CD4-positive, CD25-positive, alpha-beta regulatory T cell (primary cell): ENCODE data around the gene DNAH10. TPM values are rescaled to one million over a fixed set of nuclear protein-coding genes. Genes with fewer than 3 reads are reported as not detected.

ENCODE experiments used
- ATAC-seq, 2 donors: fragments of 150-1000 bp; cut with Tn5 transposase; one replicate each; pipeline ENCODE4 v1.10.0; 2021; ENCODE audit warnings: low read depth in 2 of 2, moderate number of reproducible peaks in 2 of 2, moderate library complexity in 1 of 2
- DNase-seq, 3 donors: peaks; one replicate each; pipeline versions ENCODE4 v3.0.0 to v3.0.0-alpha.2; 2012 to 2022; ENCODE audit warnings: mixed read lengths in 1 of 3
- H3K27ac ChIP-seq: one replicate; pipeline ENCODE4 v1.7.0; 2013; ENCODE audit warnings: mild to moderate bottlenecking, low read length; ENCODE audit not compliant: insufficient read depth, poor library complexity, severe bottlenecking
- H3K27me3 ChIP-seq: one replicate; pipeline ENCODE4 v1.7.0; 2013; ENCODE audit warnings: low read length; ENCODE audit not compliant: control insufficient read depth, insufficient read depth
- H3K36me3 ChIP-seq: one replicate; pipeline ENCODE4 v1.7.0; 2013; ENCODE audit warnings: mild to moderate bottlenecking, low read length, moderate library complexity; ENCODE audit not compliant: control insufficient read depth, insufficient read depth
- H3K4me1 ChIP-seq: 2 replicates; pipeline ENCODE4 v1.7.0; 2013; ENCODE audit warnings: mild to moderate bottlenecking, low read length; ENCODE audit not compliant: insufficient read depth, control insufficient read depth, poor library complexity, severe bottlenecking
- H3K4me3 ChIP-seq: one replicate; pipeline ENCODE4 v1.7.0; 2013; ENCODE audit warnings: low read depth, mild to moderate bottlenecking, low read length, moderate library complexity
- H3K9me3 ChIP-seq, 2 experiments: 1 replicate in 1 of 2; 2 replicates in 1 of 2; pipeline ENCODE4 v1.7.0; 2013; ENCODE audit warnings: low read length in 2 of 2, mild to moderate bottlenecking in 1 of 2, moderate library complexity in 1 of 2; ENCODE audit not compliant: control insufficient read depth in 2 of 2
- H3K27ac Mint-ChIP-seq, 3 donors: one replicate each; pipeline ENCODE4 v1.8.0; 2020 to 2022; ENCODE audit warnings: mild to moderate bottlenecking in 3 of 3, mixed read lengths in 3 of 3, moderate library complexity in 2 of 3
- H3K27me3 Mint-ChIP-seq: one replicate; pipeline ENCODE4 v1.8.0; 2022; ENCODE audit warnings: mild to moderate bottlenecking, mixed read lengths
- H3K36me3 Mint-ChIP-seq: one replicate; pipeline ENCODE4 v1.8.0; 2020; ENCODE audit warnings: mixed read lengths
- H3K4me1 Mint-ChIP-seq, 4 donors: one replicate each; pipeline ENCODE4 v1.8.0; 2020 to 2022; ENCODE audit warnings: mixed read lengths in 4 of 4, mild to moderate bottlenecking in 1 of 4
- H3K4me3 Mint-ChIP-seq, 4 donors: one replicate each; pipeline ENCODE4 v1.8.0; 2020 to 2022; ENCODE audit warnings: mild to moderate bottlenecking in 4 of 4, mixed read lengths in 4 of 4, moderate library complexity in 3 of 4
- H3K9me3 Mint-ChIP-seq, 7 donors: one replicate each; pipeline ENCODE4 v1.8.0; 2020 to 2022; ENCODE audit warnings: mixed read lengths in 7 of 7, mild to moderate bottlenecking in 3 of 7, moderate library complexity in 2 of 7
- polyA plus RNA-seq, 4 donors: library from polyadenylated mRNA; unstranded; fragments of 300-500 nt; fragmentation: Illumina TruSeq; gene quantifications; one replicate each; pipeline ENCODE4 v1.2.3, GENCODE V29; 2021
- total RNA-seq: library from RNA; stranded (reverse); gene quantifications from one replicate; pipeline ENCODE4 v1.2.3, GENCODE V29; 2022

Gene DNAH10
- total and polyA plus RNA-seq, 5 donors from 2014 or later: 0.02 to 0.07 TPM; not detected in 3

GRCh38 chr12:123816896-123817537, 54.9 kb downstream of the DNAH10 start:
- no peaks in the 10 kb centered on the region for H3K4me1 ChIP-seq
- Mint-ChIP-seq H3K36me3 (no peaks in the 10 kb centered on the region), H3K27ac (no peak overlapping the region), H3K27me3 (peaks cover 30% of the 10 kb centered on the region), H3K4me3 (no peak overlapping the region), H3K9me3 (peaks cover 0 to 11% (median 4%) of the 10 kb centered on the region in 7 donors), H3K4me1 (no peaks in the 10 kb centered on the region)
- DNase-seq (no peak), ATAC-seq (no peak)
- H3K27ac ChIP-seq: no peak overlapping the region
- H3K4me3 ChIP-seq: no peak overlapping the region
- no peaks in the 10 kb centered on the region for H3K36me3 ChIP-seq
- peaks cover 0 to 9% of the 10 kb centered on the region in 2 experiments for H3K9me3 ChIP-seq
- no peaks in the 10 kb centered on the region for H3K27me3 ChIP-seq

- peaks cover 3% of the 10 kb centered on the region for H3K27me3 ChIP-seq
- H3K27ac ChIP-seq: no peak overlapping the region
- no peak overlapping the region for H3K4me3 ChIP-seq
- Mint-ChIP-seq H3K27me3 (peaks cover 26% of the 10 kb centered on the region), H3K4me3 (no peak overlapping the region), H3K9me3 (peaks cover 0 to 5% (median 0%) of the 10 kb centered on the region in 7 donors), H3K36me3 (no peaks in the 10 kb centered on the region), H3K27ac (no peak overlapping the region), H3K4me1 (no peaks in the 10 kb centered on the region)
- H3K4me1 ChIP-seq: no peaks in the 10 kb centered on the region
- ATAC-seq (no peak), DNase-seq (no peak)
- no peaks in the 10 kb centered on the region for H3K9me3 ChIP-seq
- H3K36me3 ChIP-seq: no peaks in the 10 kb centered on the region
Observed at GRCh38 chr12:123822804-123823203, 60.7 kb downstream of the DNAH10 start.

GRCh38 chr12:123828120-123828519, 66.0 kb downstream of the DNAH10 start:
- Mint-ChIP-seq H3K27ac (no peak overlapping the region), H3K36me3 (no peaks in the 10 kb centered on the region)

GRCh38 chr12:123828854-123829547, 66.9 kb downstream of the DNAH10 start:
- H3K4me1 Mint-ChIP-seq: no peaks in the 10 kb centered on the region
- Histone ChIP-seq H3K4me3 (no peak overlapping the region), H3K9me3 (no peaks in the 10 kb centered on the region), H3K36me3 (no peaks in the 10 kb centered on the region), H3K4me1 (no peaks in the 10 kb centered on the region), H3K27ac (no peak overlapping the region), H3K27me3 (peaks cover 3% of the 10 kb centered on the region)
- H3K4me3 Mint-ChIP-seq: no peak overlapping the region
- no peak for ATAC-seq
- no peak overlapping the region for H3K27ac Mint-ChIP-seq
- no peaks in the 10 kb centered on the region for H3K36me3 Mint-ChIP-seq
- DNase-seq: no peak
- peaks cover 13% of the 10 kb centered on the region for H3K27me3 Mint-ChIP-seq
- peaks cover 0 to 2% (median 0%) of the 10 kb centered on the region in 7 donors for H3K9me3 Mint-ChIP-seq

More at GRCh38 chr12:123828120-123828519, 66.0 kb downstream of the DNAH10 start:
- no peak for ATAC-seq
- Histone ChIP-seq H3K36me3 (no peaks in the 10 kb centered on the region), H3K27me3 (peaks cover 3% of the 10 kb centered on the region), H3K9me3 (no peaks in the 10 kb centered on the region), H3K27ac (no peak overlapping the region), H3K4me1 (no peaks in the 10 kb centered on the region), H3K4me3 (no peak overlapping the region)
- peaks cover 16% of the 10 kb centered on the region for H3K27me3 Mint-ChIP-seq
- peaks cover 0 to 2% (median 0%) of the 10 kb centered on the region in 7 donors for H3K9me3 Mint-ChIP-seq
- H3K4me1 Mint-ChIP-seq: no peaks in the 10 kb centered on the region
- H3K4me3 Mint-ChIP-seq: no peak overlapping the region
- no peak for DNase-seq

- no peak for DNase-seq
- ATAC-seq: no peak
- Mint-ChIP-seq H3K9me3 (peaks cover 0 to 3% (median under 1%) of the 10 kb centered on the region in 7 donors), H3K4me3 (no peak overlapping the region), H3K36me3 (no peaks in the 10 kb centered on the region), H3K27ac (no peak overlapping the region), H3K27me3 (peaks cover 11% of the 10 kb centered on the region), H3K4me1 (no peaks in the 10 kb centered on the region)
- H3K36me3 ChIP-seq: no peaks in the 10 kb centered on the region
- no peak overlapping the region for H3K4me3 ChIP-seq
- H3K27ac ChIP-seq: no peak overlapping the region
- H3K4me1 ChIP-seq: no peaks in the 10 kb centered on the region
- H3K27me3 ChIP-seq: peaks cover 3% of the 10 kb centered on the region
- H3K9me3 ChIP-seq: no peaks in the 10 kb centered on the region
Observed at GRCh38 chr12:123829561-123829960, 67.5 kb downstream of the DNAH10 start.

GRCh38 chr12:123830675-123831074, 68.6 kb downstream of the DNAH10 start:
- H3K4me1 Mint-ChIP-seq: no peaks in the 10 kb centered on the region
- no peaks in the 10 kb centered on the region for H3K4me1 ChIP-seq
- H3K4me3 ChIP-seq: no peak overlapping the region
- H3K27me3 ChIP-seq: peaks cover 3% of the 10 kb centered on the region
- peak overlapping the region in 1 of 3 donors; percentile 64 for H3K27ac Mint-ChIP-seq
- H3K4me3 Mint-ChIP-seq: no peak overlapping the region
- ATAC-seq (no peak), DNase-seq (no peak)
- H3K9me3 Mint-ChIP-seq: peaks cover 0 to 10% (median 1%) of the 10 kb centered on the region in 7 donors
- no peak overlapping the region for H3K27ac ChIP-seq
- no peaks in the 10 kb centered on the region for H3K36me3 ChIP-seq
- no peaks in the 10 kb centered on the region for H3K9me3 ChIP-seq
- no peaks in the 10 kb centered on the region for H3K36me3 Mint-ChIP-seq
- peaks cover 11% of the 10 kb centered on the region for H3K27me3 Mint-ChIP-seq

- Mint-ChIP-seq H3K27me3 (peaks cover 11% of the 10 kb centered on the region), H3K9me3 (peaks cover 0 to 11% (median 2%) of the 10 kb centered on the region in 7 donors), H3K36me3 (no peaks in the 10 kb centered on the region), H3K4me3 (no peak overlapping the region), H3K27ac (no peak overlapping the region), H3K4me1 (no peaks in the 10 kb centered on the region)
- H3K4me3 ChIP-seq: no peak overlapping the region
- ATAC-seq (no peak), DNase-seq (no peak)
- H3K4me1 ChIP-seq: no peaks in the 10 kb centered on the region
- no peak overlapping the region for H3K27ac ChIP-seq
- H3K27me3 ChIP-seq: peaks cover 3% of the 10 kb centered on the region
- no peaks in the 10 kb centered on the region for H3K9me3 ChIP-seq
- no peaks in the 10 kb centered on the region for H3K36me3 ChIP-seq
Observed at GRCh38 chr12:123832052-123832451, 70.0 kb downstream of the DNAH10 start.
